Measurements from ENCODE around the gene PDSS2. TPM values are rescaled to one million over a fixed set of nuclear protein-coding genes. Genes with fewer than 3 reads are reported as not detected.

Gene PDSS2
- 4.6 and 5.0 TPM in 2 replicates for polyA plus RNA-seq
- 8.3 and 10.4 TPM in 2 replicates for polyA minus RNA-seq

- no peaks in the 10 kb centered on the region for H3K9me3 ChIP-seq (ENCODE audit: low read length)
- no peaks in the 10 kb centered on the region for H3K79me2 ChIP-seq (replicated peaks; ENCODE audit: insufficient read depth, low read length)
- peak within 1 kb of the TSS; percentile 97 for H3K4me2 ChIP-seq (ENCODE audit: low read length)
- no peaks in the 10 kb centered on the region for H3F3A ChIP-seq (ENCODE audit: insufficient read depth, low read length, poor library complexity, severe bottlenecking)
- H3K27ac ChIP-seq (ENCODE audit: low read length) = peak within 1 kb of the TSS; percentile 69
- H2AFZ ChIP-seq (ENCODE audit: low read depth, low read length) = peak within 1 kb of the TSS; percentile 99
- H3K36me3 ChIP-seq (ENCODE audit: insufficient read depth, low read length) = no peaks in the 10 kb centered on the region
- no peaks in the 10 kb centered on the region for H3K9me2 ChIP-seq (ENCODE audit: insufficient read depth, low read length)
- TF ChIP-seq TAF1 (IDR thresholded peaks at IDR 0.05; ENCODE audit: low read depth) (peak; percentile 67), RAD21 (conservative IDR thresholded peaks at IDR 0.05) (peak; percentile 60), MXI1 (conservative IDR thresholded peaks at IDR 0.05; ENCODE audit: poor library complexity, severe bottlenecking) (peak; percentile 83), SMC3 (conservative IDR thresholded peaks at IDR 0.05; ENCODE audit: poor library complexity) (peak; percentile 51), CTCF (IDR thresholded peaks at IDR 0.05; ENCODE audit: poor library complexity, severe bottlenecking) (peak; percentile 97), EP300 (conservative IDR thresholded peaks at IDR 0.05; ENCODE audit: poor library complexity, severe bottlenecking) (peak; percentile 44), REST (IDR thresholded peaks at IDR 0.05; ENCODE audit: borderline replicate concordance) (no peak), POLR2AphosphoS5 (IDR thresholded peaks at IDR 0.05) (peak; percentile 80), EZH2 (IDR thresholded peaks at IDR 0.05; ENCODE audit: borderline replicate concordance, insufficient read depth, low read length, poor library complexity, severe bottlenecking) (no peak)
- no peaks in the 10 kb centered on the region for H3K27me3 ChIP-seq (ENCODE audit: insufficient read depth, low read depth, low read length)
- H3K9ac ChIP-seq (ENCODE audit: low read length) = peak within 1 kb of the TSS; percentile 75
- no peaks in the 10 kb centered on the region for H4K20me1 ChIP-seq (ENCODE audit: insufficient read depth)
- H3K4me3 ChIP-seq (ENCODE audit: low read length) = peak within 1 kb of the TSS; percentile 91
Measured at GRCh38 chr6:107459283-107460082, at the start of gene PDSS2. PDSS2 (minus strand) TSS chr6:107459564; CDS start chr6:107459285, 279 bp downstream.

GRCh38 chr6:107506145-107506544 lies 46.8 kb upstream of the PDSS2 start:
- no peaks in the 10 kb centered on the region for H3K27me3 ChIP-seq (ENCODE audit: insufficient read depth, low read depth, low read length)
- peaks cover 46% of the 10 kb centered on the region for H3K79me2 ChIP-seq (replicated peaks; ENCODE audit: insufficient read depth, low read length)
- H4K20me1 ChIP-seq (ENCODE audit: insufficient read depth) = no peaks in the 10 kb centered on the region
- peaks cover 4% of the 10 kb centered on the region for H3F3A ChIP-seq (ENCODE audit: insufficient read depth, low read length, poor library complexity, severe bottlenecking)
- H3K9me2 ChIP-seq (ENCODE audit: insufficient read depth, low read length) = no peaks in the 10 kb centered on the region
- H3K4me3 ChIP-seq (ENCODE audit: low read length) = no peak overlapping the region
- no peak overlapping the region for H3K27ac ChIP-seq (ENCODE audit: low read length)
- no peaks in the 10 kb centered on the region for H3K9me3 ChIP-seq (ENCODE audit: low read length)
- no peak overlapping the region for H2AFZ ChIP-seq (ENCODE audit: low read depth, low read length)
- H3K9ac ChIP-seq (ENCODE audit: low read length) = no peak overlapping the region
- H3K4me2 ChIP-seq (ENCODE audit: low read length) = no peak overlapping the region
- TF ChIP-seq REST (IDR thresholded peaks at IDR 0.05; ENCODE audit: borderline replicate concordance) = no peak
- TF ChIP-seq RAD21 (conservative IDR thresholded peaks at IDR 0.05) = no peak
- TF ChIP-seq EZH2 (IDR thresholded peaks at IDR 0.05; ENCODE audit: borderline replicate concordance, insufficient read depth, low read length, poor library complexity, severe bottlenecking) = no peak
- no peak for TF ChIP-seq TAF1 (IDR thresholded peaks at IDR 0.05; ENCODE audit: low read depth)
- H3K36me3 ChIP-seq (ENCODE audit: insufficient read depth, low read length) = no peaks in the 10 kb centered on the region
